Measurements from ENCODE around the gene VSX1.

The VSX1 gene

DNA sequence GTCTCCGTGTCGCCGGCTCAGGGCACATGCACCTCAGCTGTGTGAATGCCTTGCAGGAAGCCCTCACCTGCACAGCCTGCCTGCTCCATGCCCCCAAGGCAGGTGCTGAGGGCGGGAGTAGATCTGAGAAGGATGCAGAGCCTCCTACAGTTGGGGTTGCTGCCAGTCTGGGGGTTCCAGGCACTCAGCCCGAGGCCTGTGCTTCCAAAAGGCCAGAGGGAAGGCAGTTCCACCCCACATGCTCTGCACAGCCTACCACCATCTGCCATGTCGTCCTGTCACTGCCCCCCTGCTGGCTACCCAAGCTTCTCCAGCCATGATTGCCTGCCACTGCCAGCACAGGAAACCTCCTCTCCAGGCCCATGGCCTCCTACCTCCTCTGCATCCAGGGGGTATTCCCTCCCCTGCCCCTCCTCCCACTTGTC lies 43.3 kb downstream of the VSX1 start:
- DNase-seq = no peak

DNA sequence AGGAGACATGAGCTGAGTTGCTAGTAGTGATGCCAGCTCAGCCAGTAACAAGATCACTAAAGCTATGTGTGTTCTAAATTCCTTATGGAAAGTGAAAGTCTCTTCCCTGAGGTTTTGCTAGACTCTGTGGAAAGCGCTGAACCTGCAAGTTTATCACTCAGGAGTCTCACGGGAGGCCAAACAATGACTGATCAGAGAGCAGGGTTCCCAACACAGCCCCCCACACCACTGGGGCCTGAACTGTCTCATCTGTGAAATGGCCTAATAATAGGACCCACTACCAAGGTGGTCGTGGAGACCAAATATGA lies 43.9 kb downstream of the VSX1 start:
- no peak for DNase-seq

DNA sequence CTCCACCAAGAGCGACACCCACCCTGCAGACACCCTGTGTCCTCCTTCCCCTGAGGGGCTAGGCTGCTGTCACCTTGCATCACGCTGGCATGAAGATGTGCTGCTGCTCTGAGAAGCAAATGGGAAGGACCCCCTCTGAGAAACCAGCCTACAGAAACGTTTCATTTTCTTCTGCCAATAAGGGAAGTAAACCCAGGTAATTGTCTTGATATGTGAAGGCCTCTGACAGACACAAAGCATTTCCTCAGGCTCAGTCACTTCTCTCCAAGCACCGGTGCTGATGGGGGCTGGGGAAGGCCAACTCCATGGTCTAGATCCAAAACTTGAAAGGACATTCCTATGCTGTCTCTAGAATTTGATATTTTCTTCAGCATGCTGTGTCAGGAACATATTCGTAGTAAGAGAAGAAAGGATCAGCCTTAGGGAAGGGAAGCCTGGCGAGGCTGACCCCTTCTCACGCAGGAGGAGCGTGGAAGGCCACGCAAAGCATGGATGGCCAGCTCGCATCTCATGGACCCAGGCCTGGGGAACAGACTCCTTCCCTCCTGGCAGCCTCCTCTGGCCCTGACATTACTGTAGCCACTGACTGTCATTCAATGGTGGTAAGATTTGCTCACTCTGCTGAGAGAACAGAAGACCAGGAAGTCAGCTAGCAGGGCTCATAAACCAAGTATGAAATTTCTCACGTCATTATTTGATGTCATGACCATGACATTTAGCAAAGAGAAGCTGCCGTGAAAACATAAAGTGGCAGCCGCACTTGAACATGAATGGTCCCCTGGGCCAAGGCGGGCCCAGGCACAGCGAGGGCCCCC lies 44.4 kb downstream of the VSX1 start:
- no peak for DNase-seq

DNA sequence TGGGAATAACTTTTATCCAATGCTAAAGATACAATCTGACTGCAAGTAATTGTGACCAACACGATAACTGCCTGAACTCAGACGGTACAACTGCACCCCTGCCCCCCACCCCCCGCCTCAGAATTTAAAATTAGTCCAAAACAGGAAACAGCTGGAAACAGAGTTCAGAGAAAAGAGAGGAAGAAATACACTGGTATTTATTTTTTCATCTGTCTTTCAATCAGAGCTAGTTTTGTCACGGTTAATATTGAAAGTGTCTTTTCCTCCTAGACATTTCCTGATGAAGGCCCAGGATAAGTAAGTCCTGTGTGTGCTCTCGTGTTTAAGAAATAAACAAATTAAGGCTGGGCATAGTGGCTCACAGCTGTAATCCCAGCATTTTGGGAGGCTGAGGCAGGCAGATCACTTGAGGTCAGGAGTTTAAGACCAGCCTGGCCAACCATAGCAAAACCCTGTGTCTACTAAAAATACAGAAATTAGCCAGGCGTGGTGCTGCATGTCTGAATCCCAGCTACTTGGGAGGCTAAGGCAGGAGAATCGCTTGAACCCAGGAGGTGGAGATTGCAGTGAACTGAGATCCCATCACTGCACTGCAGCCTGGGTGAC lies 45.5 kb downstream of the VSX1 start:
- DNase-seq = no peak

DNA sequence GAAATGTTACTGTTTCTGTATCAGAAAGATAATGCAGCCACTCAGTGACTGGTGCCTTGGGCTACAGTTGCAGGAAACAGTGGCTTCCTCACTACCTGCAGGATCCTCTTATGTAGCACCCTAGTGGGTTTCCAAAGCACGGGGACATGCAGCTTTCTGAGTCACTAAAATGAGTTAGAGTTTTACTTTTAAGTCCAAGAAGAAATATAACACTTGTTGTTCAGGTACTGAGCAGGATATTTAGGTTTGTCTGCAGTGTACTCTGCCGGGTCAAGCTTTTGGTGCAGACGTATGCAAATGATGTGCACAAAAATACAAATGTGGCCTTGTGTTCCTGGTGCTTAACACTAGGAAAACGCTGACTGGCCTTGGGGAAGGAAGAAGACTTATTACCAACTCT lies 46.0 kb downstream of the VSX1 start:
- DNase-seq = no peak

DNA sequence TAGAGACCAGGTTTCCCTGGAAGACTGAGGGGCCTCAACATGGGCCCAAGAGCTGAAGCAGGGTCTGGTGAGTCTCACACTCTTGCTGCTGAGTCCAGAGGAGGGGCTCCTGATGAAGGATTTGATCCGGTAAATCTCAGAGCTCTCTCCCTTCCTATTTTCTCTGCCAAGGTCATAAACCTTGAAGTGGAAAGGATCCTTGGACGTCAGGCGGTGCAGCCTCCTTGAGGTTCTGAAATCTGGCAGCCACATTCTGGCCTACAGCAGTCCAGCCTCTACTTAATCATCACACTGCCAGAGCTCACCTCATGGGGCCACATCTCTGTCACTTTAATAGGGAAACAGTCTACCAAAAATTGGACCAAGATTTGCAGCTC lies 48.0 kb downstream of the VSX1 start:
- DNase-seq = no peak

DNA sequence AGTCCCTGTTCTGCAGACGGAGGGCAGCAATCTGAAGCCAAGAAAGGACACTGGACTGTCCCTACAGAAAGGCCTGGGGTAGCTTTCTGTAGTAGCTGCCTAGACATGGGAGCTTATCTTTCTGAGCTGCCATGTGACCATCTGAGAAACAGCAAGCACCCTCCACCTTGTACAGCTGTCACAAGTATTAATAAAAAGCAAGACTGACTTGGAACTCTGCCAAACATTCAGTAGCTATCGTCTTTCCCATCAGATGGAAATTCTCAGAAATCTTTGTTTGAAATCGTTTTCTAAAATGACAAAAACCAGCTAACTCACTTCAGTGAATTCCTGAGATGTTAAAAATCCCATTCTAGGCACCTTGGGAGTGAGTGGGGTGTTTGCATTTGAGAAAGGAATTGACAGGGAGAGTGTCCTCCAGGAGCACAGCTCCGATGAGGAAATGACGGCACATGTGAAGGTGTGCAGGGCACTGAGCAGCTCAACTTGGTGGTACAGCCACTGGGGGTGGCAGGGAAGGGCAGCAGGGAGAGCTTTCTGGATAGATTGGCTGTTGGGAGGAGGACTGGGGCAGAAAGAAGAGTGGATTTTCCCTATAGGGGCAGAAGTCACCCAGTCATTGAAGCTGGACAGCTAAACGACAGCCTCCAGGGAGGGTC lies 48.5 kb downstream of the VSX1 start:
- DNase-seq = no peak

DNA sequence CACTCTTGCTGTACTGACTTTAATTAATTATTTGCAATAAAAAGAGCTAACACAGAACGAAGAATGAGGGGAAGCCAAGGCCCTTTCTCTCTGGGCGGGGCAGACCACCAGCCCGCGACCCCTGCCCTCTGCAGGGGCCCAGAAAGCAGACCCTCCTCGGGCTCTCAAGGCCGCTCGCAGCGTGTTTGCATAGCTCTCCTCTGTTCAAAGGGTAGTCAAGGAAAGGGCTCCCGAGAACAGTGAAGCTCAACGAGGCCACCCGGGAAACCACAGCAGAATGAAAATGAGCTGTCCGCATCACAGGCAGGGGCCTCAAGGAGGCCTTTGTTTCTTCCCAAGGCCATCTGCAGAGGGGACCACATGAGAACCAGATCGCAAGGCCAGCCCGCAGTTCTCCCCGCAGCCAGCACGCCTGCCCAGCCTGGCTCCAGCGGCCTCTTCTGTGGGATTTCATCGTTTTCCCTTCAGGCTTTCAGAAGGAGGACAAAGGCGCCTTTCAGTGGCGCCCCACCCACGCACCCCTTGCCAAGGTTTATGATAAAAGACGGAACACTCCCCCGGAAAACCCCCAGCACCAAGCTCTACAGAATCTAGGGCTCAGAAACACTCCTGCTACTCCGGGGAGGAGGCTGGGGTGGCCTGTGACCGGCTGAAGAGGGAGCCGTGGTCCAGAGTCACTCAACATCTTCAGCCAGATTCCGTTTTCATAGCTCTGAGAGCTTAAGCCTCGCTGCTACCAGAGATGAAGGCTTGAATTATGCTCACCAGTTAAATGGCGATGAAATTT lies 49.3 kb downstream of the VSX1 start:
- no peak for DNase-seq

DNA sequence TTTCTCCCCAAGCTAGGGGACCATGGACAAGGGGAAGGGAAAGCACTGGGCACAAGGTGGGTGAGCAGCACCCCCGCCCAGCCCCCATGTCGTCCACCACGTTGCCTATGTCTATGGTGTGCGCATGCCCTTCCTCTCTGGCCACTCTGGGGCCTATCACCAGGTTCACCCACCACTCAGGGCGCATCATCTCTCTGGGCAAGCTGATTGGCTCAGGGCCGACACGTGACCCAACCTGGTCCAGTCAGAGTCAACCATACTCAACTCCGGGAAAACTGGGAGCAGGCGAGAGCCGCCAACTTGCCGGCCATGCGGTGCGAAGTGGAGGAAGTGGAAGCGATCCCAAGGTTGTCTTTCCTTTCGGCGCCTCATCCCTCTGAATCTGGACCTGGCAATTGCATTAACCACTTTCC lies 49.9 kb downstream of the VSX1 start:
- DNase-seq = no peak

DNA sequence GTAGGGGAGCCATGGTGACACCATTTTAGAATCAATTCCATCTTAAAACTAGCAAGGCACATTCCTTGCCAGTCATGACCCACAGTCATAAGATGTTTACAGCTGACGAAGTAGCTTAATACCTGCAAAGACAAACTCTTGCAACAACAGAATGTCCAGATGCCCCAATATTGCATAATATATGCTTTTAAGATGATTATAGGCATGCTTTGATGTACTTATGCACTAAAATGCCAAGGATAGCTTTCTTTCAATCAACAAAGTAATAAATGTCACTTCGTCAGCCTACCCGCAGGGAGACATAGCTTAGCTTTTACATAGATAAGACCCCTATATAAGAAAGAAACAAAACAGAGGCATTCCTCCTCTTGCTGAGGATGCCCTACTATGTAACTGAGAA lies 50.7 kb downstream of the VSX1 start:
- no peak for DNase-seq

DNA sequence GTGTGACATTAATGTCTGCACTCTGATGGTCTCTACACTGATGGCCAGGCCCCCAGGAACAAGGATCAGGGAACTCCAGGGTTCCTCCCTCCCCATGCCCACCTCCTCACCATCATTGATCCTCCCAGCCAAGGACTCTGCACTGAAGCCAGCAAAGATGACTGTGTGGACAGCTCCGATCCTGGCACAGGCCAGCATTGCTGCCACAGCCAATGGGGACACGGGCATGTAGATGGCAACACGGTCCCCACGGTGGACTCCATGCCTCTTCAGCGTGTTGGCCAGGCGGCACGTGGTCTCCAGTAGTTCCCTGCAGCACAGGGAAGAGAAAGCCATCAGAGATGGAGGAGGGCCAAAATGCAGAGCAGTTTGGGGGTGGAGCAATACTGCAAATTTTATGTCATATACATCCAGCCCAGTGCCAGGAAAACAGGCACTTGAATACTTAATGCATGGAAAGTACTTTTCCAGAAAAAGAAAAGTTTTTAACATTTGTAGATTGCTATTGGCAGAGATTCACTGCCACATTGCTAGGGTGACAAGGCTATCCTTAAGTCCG lies 51.2 kb downstream of the VSX1 start:
- no peak for DNase-seq

DNA sequence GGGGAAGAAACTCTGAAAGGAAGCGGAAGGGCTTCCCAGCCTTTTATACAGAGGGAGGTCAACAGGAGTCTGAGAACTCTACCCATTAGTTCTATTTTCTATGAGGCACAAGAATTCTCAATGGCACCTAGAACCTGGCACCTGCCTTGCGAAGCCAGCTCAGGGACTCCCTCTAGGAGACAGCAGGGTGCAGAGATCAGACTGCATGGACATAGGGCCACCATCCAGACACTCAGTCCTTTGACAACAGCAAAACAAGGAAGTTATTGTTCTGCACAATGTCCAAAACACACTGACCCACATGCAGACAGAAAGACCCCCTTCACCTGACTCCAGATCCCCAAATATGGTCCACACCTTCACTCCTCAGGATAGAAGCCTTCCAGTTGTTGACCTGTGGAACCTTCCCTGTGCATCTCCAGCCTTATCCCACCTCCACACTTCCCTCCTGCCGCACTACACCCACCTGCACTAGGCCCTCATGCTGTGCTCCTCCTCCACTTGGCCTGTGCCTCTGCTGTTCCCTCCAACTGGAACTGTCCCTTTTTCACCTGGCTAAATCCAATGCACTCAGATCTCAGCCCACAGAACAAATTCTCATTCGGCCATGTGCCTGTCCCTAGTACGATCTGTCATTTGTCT lies 51.8 kb downstream of the VSX1 start:
- no peak for DNase-seq

DNA sequence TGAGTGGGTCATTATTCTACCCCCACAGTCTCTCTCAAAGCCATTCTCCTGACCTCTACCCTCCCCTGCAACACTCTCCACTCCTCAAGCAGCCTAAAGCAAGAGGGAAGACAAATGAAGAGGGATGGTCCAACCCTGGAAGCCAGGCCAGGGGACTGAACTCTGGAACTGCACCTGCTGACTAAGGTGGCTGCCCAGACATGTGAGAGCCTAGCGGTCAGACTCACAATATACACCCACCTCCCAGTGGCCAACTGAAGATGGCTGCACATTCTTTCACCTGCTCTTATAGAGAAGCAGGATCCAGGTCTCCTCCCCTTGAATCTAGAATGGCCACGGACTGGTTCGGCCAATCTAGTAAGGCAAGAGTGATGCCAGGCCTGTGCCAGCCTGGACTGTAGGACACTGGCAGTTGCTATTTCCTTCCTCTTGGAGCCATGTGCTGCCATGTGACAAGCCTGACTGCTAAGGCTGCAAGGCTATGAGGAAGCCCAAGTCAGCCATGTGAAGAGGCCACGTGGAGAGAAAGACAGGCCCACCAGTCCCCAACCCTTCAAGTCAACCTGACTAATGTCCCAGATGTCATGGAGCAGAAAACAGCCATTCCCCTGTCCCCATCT lies 55.8 kb downstream of the VSX1 start:
- no peak for DNase-seq

Measured in fibroblast of skin of right biceps (primary cell).